DOHH2 (cell line): ENCODE results near the gene APOD.
A peak's percentile ranks its signal among the peaks of the same experiment; 100 is the strongest.

ENCODE experiments used
- H3F3A ChIP-seq: fragments of 200-600 bp; sonication (generic), shearing (Covaris generic); 2 replicates; pipeline ENCODE4 v1.6.0; 2016; ENCODE audit warnings: antibody characterized with exemption, mild to moderate bottlenecking; ENCODE audit not compliant: control insufficient read depth, insufficient read depth
- H3K27ac ChIP-seq: fragments of 200-600 bp; sonication (generic); 2 replicates; pipeline ENCODE4 v1.5.1; 2014; ENCODE audit warnings: low read depth, mild to moderate bottlenecking, low read length, moderate library complexity
- H3K27me3 ChIP-seq: fragments of 200-600 bp; sonication (generic); 2 replicates; pipeline ENCODE4 v1.6.1; 2014; ENCODE audit warnings: mild to moderate bottlenecking, low read length, mixed read lengths; ENCODE audit not compliant: control insufficient read depth
- H3K36me3 ChIP-seq: fragments of 200-600 bp; sonication (generic); 2 replicates; pipeline ENCODE4 v1.6.1; 2014; ENCODE audit warnings: mild to moderate bottlenecking, low read length, moderate library complexity, mixed read lengths; ENCODE audit not compliant: control insufficient read depth
- H3K4me1 ChIP-seq: fragments of 200-600 bp; sonication (generic); 2 replicates; pipeline ENCODE4 v1.6.1; 2014; ENCODE audit warnings: mild to moderate bottlenecking, low read length, mixed read lengths; ENCODE audit not compliant: control insufficient read depth
- H3K4me2 ChIP-seq: fragments of 200-600 bp; sonication (generic); 2 replicates; pipeline ENCODE4 v1.6.0; 2014; ENCODE audit warnings: mild to moderate bottlenecking, low read length, moderate library complexity
- H3K4me3 ChIP-seq: fragments of 200-600 bp; sonication (generic); 2 replicates; pipeline ENCODE4 v1.5.1; 2014; ENCODE audit warnings: mild to moderate bottlenecking, low read length, mixed read lengths
- H3K79me2 ChIP-seq: fragments of 200-600 bp; sonication (generic); 2 replicates; pipeline ENCODE4 v1.6.1; 2014; ENCODE audit warnings: mild to moderate bottlenecking, low read length, mixed read lengths; ENCODE audit not compliant: control insufficient read depth
- H3K9me2 ChIP-seq: fragments of 200-600 bp; sonication (generic); replicated peaks from 2 replicates; pipeline ENCODE4 v1.6.1; 2014; ENCODE audit warnings: mild to moderate bottlenecking, low read length, mixed read lengths; ENCODE audit not compliant: control insufficient read depth
- H3K9me3 ChIP-seq: fragments of 200-600 bp; sonication (generic); 2 replicates; pipeline ENCODE4 v1.6.1; 2014; ENCODE audit warnings: antibody characterized with exemption, low read length, mixed read lengths; ENCODE audit not compliant: control insufficient read depth, insufficient read depth
- H4K20me1 ChIP-seq: fragments of 200-600 bp; sonication (generic); 2 replicates; pipeline ENCODE4 v1.6.0; 2014; ENCODE audit warnings: low read depth, mild to moderate bottlenecking, antibody characterized with exemption, low read length, moderate library complexity; ENCODE audit not compliant: control insufficient read depth, insufficient read depth
- EZH2phosphoT487 ChIP-seq: fragments of 200-600 bp; sonication (generic); IDR thresholded peaks from 2 replicates; pipeline ENCODE4 v1.6.1; 2017; ENCODE audit warnings: borderline replicate concordance, mild to moderate bottlenecking, antibody characterized with exemption, low read length, moderate library complexity, mixed read lengths
- TF ChIP-seq, protein P1 (sequence below): fragments of 200-600 bp; sonication (generic); IDR thresholded peaks from one replicate; pipeline ENCODE4 v1.5.1; 2014; ENCODE audit warnings: antibody characterized with exemption, mild to moderate bottlenecking, low read depth, low read length; ENCODE audit not compliant: poor library complexity, severe bottlenecking

The APOD gene

DNA sequence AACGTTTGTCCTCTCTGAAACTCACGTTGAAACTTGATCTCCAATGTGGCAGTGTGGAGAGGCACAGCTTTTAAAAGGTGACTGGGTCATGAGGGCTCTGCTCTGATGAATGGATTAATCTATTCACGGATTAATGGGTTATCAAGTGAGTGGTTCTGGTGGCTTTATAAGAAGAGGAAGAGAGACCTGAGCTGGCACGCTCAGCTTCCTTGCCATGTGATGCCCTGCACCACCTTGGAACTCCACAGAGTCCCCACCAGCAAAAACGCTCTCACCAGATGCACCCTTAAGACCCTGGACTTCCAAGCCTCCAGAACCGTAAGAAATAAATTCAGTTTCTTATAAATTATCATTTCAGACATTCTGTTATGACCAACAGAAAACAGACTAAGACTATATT is 43.2 kb downstream of the APOD start:
- peak overlapping the region; percentile 81 for H3K4me3 ChIP-seq
- no peaks in the 10 kb centered on the region for H3K9me3 ChIP-seq
- H3K27ac ChIP-seq: no peak overlapping the region
- peaks cover 19% of the 10 kb centered on the region for H4K20me1 ChIP-seq
- no peaks in the 10 kb centered on the region for H3F3A ChIP-seq
- TF ChIP-seq EZH2phosphoT487: no peak
- TF ChIP-seq, protein P1, sequence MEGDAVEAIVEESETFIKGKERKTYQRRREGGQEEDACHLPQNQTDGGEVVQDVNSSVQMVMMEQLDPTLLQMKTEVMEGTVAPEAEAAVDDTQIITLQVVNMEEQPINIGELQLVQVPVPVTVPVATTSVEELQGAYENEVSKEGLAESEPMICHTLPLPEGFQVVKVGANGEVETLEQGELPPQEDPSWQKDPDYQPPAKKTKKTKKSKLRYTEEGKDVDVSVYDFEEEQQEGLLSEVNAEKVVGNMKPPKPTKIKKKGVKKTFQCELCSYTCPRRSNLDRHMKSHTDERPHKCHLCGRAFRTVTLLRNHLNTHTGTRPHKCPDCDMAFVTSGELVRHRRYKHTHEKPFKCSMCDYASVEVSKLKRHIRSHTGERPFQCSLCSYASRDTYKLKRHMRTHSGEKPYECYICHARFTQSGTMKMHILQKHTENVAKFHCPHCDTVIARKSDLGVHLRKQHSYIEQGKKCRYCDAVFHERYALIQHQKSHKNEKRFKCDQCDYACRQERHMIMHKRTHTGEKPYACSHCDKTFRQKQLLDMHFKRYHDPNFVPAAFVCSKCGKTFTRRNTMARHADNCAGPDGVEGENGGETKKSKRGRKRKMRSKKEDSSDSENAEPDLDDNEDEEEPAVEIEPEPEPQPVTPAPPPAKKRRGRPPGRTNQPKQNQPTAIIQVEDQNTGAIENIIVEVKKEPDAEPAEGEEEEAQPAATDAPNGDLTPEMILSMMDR: no peak
- peaks cover 42% of the 10 kb centered on the region for H3K4me1 ChIP-seq
- H3K4me2 ChIP-seq: peak overlapping the region; percentile 70
- peaks cover 5% of the 10 kb centered on the region for H3K36me3 ChIP-seq
- H3K27me3 ChIP-seq: peaks cover 14% of the 10 kb centered on the region
- peaks cover 70% of the 10 kb centered on the region for H3K79me2 ChIP-seq
- no peaks in the 10 kb centered on the region for H3K9me2 ChIP-seq

DNA sequence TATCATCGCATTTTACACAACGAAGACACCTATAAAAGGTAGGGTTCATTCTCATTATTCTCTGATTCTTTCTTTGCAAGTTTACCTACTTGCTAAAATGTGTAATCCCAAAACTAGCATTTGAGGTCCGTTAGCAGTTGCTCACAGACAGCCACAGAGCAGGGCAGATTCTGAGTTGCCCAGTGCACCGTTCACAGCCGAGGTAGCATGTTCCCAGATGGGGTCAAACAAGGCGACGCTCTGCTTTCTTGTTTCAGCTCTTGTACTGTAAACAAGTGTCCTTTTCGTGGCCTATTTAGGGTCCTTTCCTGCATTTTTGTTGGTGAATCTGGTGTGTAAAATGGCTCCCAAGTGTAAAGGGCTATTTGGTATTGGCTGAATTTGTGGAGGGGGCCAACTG is 43.7 kb downstream of the APOD start:
- peak overlapping the region; percentile 70 for H3K4me2 ChIP-seq
- H3K4me3 ChIP-seq: peak overlapping the region; percentile 81
- H4K20me1 ChIP-seq: peaks cover 19% of the 10 kb centered on the region
- H3K27me3 ChIP-seq: peaks cover 13% of the 10 kb centered on the region
- no peak overlapping the region for H3K27ac ChIP-seq
- TF ChIP-seq EZH2phosphoT487: no peak
- TF ChIP-seq, protein P1: no peak
- H3F3A ChIP-seq: no peaks in the 10 kb centered on the region
- H3K9me2 ChIP-seq: no peaks in the 10 kb centered on the region
- peaks cover 42% of the 10 kb centered on the region for H3K4me1 ChIP-seq
- no peaks in the 10 kb centered on the region for H3K9me3 ChIP-seq
- peaks cover 75% of the 10 kb centered on the region for H3K79me2 ChIP-seq
- H3K36me3 ChIP-seq: peaks cover 5% of the 10 kb centered on the region

DNA sequence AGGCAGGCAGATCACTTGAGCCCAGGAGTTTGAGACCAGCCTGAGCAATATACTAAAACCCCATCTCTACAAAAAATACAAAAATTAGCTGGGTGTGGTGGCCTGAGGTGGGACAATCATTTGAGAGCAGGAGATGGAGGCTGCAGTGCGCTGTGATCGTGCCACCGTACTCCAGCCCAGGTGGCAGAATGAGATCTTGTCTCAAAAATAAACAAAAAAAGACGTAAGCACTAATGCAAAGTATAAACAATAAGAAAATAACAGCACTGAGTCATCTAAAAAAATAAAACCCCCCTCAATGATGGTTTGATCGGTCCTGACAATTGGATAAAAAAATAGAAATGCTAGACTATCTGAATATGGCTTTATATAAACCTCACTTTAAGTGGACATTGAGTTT is 44.3 kb downstream of the APOD start:
- Histone ChIP-seq H3K36me3 (peaks cover 5% of the 10 kb centered on the region), H3K4me1 (peaks cover 42% of the 10 kb centered on the region), H3K4me2 (peak overlapping the region; percentile 15; the same call in 1 of the 2 replicates), H3K79me2 (peaks cover 80% of the 10 kb centered on the region), H4K20me1 (peaks cover 19% of the 10 kb centered on the region), H3K9me2 (no peaks in the 10 kb centered on the region), H3K27me3 (peaks cover 8% of the 10 kb centered on the region), H3K4me3 (no peak overlapping the region), H3F3A (no peaks in the 10 kb centered on the region), H3K27ac (no peak overlapping the region), H3K9me3 (no peaks in the 10 kb centered on the region)
- no peak for TF ChIP-seq EZH2phosphoT487
- TF ChIP-seq, protein P1: no peak

DNA sequence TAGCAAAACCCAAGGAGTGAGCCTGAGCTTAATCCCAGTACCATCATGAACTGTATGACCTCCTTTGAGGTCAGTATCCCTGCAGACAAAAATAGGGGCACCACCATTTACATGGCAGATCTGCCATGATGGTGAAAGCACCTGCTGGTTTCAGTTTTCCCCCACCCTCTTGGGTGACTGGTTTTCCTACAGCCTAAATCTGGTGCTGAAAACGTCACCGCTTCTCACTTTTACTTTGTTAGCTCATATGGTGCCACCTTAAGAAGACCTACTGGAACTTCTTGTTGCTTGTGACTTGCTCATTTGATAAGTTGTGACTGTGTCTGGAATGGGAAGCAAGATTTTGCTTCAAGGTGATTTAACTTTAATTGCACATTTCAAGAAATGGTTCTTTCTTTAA is 45.7 kb downstream of the APOD start:
- H3K4me2 ChIP-seq: no peak overlapping the region

More for the DNA sequence above, 45.7 kb downstream of the APOD start:
- no peak overlapping the region for H3K4me3 ChIP-seq
- H3K9me3 ChIP-seq: no peaks in the 10 kb centered on the region
- no peaks in the 10 kb centered on the region for H3K9me2 ChIP-seq
- H3K4me1 ChIP-seq: peaks cover 38% of the 10 kb centered on the region
- peaks cover 19% of the 10 kb centered on the region for H4K20me1 ChIP-seq
- peaks cover 94% of the 10 kb centered on the region for H3K79me2 ChIP-seq
- TF ChIP-seq, protein P1: no peak
- TF ChIP-seq EZH2phosphoT487: no peak
- no peaks in the 10 kb centered on the region for H3K27me3 ChIP-seq
- no peaks in the 10 kb centered on the region for H3F3A ChIP-seq
- H3K36me3 ChIP-seq: peaks cover 5% of the 10 kb centered on the region
- no peak overlapping the region for H3K27ac ChIP-seq
